HG02970 (cell line): ENCODE data around the gene DZIP1L.
"Not testable (repeated sequence)": the region's sequence is repeated elsewhere in the genome, so short reads cannot be mapped to it uniquely, and the experiment has no call there.

Experiments used
- ATAC-seq: cut with Tn5 transposase; IDR thresholded peaks from one replicate; pipeline ENCODE4 v1.9.1; 2021; ENCODE audit warnings: mild to moderate bottlenecking, moderate library complexity, moderate number of reproducible peaks; ENCODE audit not compliant: unreplicated experiment, low FRiP score

DZIP1L gene

DNA sequence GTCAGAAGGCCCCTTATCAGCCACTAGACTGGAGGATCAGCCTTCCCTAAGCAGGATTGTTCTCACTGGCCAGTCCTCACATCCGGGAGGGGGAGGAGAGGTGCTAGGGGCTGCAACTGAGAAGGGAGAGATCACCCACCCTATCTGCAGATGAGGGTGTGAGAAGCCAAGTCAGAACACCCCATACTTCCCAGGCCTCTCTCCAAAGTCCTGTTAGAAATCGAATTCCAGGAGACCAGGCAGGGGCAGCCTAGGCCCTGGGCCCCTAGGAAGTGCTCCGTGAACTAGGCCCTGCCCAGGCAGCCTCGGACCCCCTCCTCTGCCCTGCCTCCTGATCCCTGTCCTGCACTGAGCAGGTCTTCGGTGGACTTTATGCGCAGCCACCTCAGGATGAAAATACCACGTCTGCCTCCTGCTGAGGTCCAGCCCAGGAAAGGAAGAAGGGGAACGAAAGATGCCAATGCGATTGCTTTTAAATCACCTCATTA, 933 bp downstream of the DZIP1L start:
- ATAC-seq = no peak

- ATAC-seq = no peak
Observed at GRCh38 chr3:138113326-138113725, 2.1 kb downstream of the DZIP1L start.

GRCh38 chr3:138112362-138112761, 3.0 kb downstream of the DZIP1L start:
- ATAC-seq = no peak

DNA sequence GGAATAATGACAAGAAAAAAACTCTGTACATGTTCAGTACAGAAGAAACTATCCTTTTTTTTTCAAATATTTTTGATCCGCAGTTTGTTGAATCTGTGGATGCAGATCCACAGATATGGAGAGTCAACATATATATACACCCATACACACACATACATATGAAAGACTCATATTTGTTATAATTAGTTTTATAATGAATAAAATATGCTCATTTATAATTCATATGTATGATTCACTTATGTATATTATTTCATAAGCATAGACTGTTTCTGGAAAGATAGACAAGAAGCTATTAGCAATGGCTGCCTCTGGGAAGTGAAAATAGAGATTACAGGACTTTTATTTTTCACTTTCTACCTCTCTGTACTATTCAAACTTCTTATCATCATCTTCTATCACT, 9.8 kb downstream of the DZIP1L start:
- no peak for ATAC-seq

DNA sequence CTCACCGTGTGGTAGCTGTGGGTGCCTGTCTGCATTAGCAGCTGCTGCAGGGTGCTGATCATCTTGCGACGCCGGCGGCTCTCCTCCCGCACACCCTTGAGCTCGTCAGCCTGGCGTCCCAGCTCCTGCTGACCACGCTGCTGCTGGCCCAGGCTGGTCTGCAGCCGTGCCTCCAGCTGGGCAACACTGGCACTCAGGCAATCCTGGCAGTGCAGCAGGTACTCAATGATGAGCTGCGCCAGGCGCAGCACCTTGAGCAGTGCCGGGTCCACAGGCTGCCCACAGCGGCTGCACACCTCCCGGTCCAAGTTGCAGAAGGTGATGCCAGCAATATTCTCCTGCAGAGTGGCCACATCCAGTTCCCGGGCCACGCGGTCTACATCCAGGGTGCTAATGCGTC, 11.9 kb downstream of the DZIP1L start:
- no peak for ATAC-seq

- not testable (repeated sequence) for ATAC-seq
Observed at GRCh38 chr3:138101351-138101940, 14.0 kb downstream of the DZIP1L start.

DNA sequence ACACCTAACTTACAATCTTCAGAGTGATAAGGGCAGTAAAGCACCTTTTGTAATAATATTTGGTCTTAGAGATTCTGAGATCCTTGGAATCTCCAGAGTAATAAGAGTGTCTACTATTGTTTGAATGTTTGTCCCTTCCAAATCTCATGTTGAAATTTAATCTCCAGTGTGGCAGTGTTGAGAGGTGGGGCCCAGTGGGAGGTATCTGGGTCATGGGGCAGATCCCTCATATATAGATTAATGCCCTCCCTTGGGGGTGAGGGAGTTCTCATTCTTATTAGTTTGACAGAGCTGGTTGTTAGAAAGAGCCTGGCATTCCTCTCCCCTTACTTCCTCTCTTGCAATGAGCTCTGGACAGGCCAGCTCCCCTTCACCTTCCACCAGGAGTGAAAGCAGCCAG, 16.0 kb downstream of the DZIP1L start:
- ATAC-seq = no peak

DNA sequence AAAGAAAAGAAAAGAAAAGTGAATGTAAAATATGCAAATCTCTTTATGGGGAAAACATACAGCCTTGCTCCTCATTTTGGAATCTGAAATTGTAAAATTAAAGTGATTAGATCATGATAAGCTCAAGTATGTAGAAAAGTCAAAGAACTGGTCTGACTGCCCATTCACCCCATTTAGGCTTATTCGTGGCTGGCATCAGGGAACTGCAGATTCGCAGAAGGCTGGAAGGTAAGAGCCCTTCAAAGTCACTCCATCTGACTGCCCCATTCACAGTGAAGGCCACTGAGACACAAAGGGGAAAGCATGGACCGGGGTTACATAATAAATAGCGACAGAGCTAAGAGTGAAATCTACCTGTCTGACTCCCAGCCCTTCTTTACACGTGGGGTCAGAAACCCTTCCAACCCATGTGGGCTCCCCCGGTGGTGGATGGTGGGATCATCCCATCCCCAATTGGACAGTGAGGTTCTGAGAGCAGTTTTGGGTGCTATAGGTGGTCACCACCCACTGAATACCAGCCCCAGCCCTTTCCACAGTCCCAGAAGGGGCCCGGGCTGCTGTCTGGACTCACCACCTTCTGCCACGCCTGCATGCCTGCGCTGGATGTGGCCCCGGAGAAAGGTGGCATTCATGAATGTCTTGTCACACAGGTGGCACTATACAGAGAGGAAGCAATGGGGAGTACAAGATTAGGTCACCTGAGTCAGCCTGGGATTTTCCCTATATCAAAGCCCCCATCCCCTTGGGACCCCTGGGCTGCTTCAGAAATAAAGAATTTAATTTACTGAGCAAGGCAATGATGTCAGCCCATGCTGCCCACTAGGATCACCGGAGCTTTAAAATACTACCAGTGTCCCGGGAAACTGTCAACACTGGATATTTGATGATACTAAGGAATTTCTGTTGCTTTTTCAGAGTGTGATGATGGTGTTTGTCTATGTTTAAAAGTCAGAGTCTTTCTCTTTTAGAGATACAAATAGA, 17.9 kb downstream of the DZIP1L start:
- ATAC-seq = no peak

DNA sequence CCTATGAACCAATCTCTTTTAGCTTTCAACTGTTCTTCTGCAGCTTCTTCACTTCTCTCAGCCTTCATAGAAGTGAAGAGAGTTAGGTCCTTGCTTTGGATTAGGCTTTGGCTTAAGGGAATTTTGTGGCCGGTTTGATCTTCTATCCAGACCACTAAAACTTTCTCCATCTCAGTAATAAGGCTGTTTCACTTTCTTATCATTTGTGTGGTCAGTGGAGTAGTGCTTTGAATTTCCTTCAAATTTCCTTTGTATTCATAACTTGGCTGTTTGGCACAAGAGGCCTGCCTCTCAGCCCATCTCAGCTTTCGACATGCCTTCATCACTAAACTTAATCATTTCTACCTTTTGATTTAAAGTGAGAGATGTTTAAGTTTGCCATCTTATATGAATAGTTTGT, 21.7 kb downstream of the DZIP1L start:
- no peak for ATAC-seq

DNA sequence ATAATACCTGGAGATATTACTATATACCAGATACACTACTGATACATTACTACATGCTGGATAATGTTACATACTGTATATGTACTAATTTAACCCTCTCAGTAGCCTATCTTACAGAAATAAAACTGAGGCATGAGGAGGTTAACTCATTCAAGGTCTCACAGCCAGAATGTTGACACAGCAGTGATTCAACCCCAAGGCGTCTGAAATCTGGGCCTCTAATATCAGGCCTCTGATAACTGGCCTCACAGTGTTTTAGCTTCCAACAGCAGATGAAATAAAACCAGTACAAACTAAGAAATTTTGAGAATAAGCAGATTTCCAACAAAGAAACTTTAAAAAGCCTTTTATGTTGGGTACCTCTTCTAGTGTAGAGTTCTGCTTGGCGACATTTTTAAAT, 23.4 kb downstream of the DZIP1L start:
- no peak for ATAC-seq

DNA sequence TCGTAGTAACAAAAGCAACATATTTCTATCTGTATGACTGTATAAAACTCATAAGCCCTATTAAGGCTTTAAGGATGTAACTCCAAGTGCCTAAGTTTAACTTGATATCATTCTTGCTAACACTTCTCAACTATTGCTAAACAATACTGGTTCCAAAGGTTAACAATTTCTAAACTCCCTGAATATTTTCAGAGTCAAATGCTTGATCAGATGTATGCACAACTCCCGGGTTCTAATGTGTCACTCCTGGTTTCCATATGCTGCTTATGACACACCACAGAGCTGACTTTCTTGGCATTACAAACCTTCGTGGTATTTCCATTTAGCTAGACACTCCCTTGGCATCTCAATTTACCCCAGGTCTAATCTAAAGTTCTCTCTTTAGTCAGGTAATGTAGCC, 26.3 kb downstream of the DZIP1L start:
- ATAC-seq = no peak

DNA sequence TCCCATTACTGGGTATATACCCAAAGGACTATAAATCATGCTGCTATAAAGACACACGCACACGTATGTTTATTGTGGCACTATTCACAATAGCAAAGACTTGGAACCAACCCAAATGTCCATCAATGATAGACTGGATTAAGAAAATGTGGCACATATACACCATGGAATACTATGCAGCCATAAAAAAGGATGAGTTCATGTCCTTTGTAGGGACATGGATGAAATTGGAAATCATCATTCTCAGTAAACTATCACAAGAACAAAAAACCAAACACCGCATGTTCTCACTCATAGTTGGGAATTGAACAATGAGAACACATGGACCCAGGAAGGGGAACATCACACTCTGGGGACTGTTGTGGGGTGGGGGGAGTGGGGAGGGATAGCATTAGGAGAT, 29.7 kb downstream of the DZIP1L start:
- not testable (repeated sequence) for ATAC-seq

- ATAC-seq = no peak
Observed at GRCh38 chr3:138084196-138084595, 31.2 kb downstream of the DZIP1L start.

DNA sequence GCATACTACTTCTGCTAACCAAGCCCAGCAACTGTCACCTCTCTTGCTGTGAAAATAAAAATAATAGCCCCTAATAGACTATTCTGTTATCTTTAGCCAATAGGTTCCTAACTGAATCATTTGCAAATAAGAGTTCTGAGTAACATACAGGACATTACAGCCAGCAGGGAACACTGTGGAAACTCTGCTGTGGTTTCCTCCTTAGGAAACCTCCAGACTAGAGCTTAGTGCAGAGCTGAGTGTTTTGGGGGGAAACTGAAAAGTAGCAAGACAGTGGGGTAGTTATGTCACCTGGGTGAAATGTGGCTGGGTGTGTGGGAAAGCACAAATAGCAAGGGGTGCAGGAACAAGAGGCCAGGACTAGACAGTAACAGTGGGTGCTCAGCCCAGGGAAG, 32.4 kb downstream of the DZIP1L start:
- ATAC-seq = no peak

GRCh38 chr3:138082085-138082991, 33.1 kb downstream of the DZIP1L start:
- no peak for ATAC-seq

- no peak for ATAC-seq
Observed at GRCh38 chr3:138081371-138082084, 33.9 kb downstream of the DZIP1L start.

DNA sequence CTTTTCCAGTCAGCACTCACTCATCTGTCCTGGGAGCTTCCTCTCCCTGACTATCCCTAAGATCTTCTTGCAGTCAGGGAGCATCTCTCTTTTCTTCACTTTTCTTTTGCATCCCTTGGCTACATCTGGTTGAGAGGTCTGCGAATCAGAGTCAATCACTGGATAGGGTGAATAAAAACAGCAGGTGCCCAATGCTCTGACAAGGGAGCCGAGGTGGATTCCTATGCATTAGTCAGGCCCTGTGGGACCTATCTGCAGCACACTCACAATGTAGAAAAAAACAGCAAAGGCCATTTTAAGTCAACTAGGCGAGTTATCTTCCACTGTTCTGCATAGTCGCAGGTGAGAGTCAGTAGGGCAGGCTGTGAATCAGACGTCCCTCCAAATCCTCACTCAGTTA, 35.5 kb downstream of the DZIP1L start:
- no peak for ATAC-seq

DNA sequence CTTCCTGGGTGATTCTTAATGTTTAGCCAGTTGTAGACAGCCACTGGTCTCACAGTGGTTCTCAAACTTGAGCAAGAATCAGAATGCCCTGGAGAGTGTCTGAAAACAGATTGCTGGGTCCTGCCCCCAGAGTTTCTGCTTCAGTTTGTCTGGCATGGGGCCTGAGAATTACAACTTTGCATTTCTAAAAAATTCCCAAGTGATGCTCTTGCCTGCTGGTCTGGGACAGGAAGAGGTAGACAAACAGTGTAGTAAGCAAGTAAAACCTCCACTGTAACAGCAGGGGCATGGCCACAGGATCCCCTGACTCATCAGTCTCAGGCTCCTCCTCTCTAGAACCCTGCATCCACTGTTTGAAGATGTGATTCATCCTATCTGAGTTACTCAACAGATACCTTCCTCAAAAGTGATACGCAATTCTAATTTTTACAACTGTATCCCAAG, 36.5 kb downstream of the DZIP1L start:
- no peak for ATAC-seq

GRCh38 chr3:138078096-138078495, 37.3 kb downstream of the DZIP1L start:
- ATAC-seq = no peak

DNA sequence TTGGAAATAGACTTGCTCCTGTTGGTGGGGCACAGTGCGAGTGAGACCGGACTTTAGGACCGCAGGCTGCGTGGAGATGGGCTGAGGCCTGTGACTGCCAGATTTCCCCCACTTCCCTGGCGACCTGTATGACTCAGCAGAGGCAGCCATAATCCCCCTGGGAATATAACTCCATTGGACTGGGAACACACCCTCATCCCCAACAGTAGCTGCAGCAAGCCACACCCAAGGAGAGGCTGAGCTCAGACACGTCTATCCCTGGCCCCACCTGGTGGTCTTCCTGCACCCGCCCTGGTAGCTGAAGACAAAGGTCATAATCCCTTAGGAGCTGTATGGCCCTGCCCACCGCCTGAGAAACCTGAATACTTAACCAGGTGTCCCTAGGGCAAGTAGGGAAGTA, 42.6 kb downstream of the DZIP1L start:
- no peak for ATAC-seq
